ENCODE measurements around the gene RCL1.

DNA sequence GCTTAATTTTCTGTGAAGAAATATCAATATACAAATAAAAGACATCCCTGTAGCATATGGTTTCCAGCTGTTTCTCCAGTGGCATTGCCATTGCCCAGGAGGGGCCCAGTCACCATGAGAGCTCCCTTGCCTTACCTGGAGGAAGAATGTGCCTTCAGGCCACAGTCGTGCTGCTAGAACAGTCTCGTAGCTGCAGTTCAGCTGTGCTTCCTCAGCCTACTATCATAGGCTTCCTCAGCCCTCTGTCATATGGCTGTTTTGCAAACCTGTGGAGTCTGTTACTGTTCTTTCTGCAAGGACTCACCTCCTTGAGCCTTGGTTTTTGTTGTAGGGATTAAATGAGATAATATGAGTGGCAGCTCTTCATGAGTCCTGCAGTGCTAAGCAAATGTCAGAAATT is 67.6 kb downstream of the RCL1 start:
- TF ChIP-seq POLR2A (IDR thresholded peaks at IDR 0.05; ENCODE audit: low read length) (no peak), GATA1 (IDR thresholded peaks at IDR 0.05; ENCODE audit: low read depth, low read length) (no peak)

All from erythroblast (primary cell).